Raji (cell line): ENCODE results near the gene PLA2G2E.

Experiments used
- POLR2A ChIP-seq: IDR thresholded peaks from 2 replicates; pipeline ENCODE4 v1.6.1; 2011; ENCODE audit warnings: low read depth, low read length, control low read depth; ENCODE audit not compliant: insufficient read depth

The PLA2G2E gene

DNA sequence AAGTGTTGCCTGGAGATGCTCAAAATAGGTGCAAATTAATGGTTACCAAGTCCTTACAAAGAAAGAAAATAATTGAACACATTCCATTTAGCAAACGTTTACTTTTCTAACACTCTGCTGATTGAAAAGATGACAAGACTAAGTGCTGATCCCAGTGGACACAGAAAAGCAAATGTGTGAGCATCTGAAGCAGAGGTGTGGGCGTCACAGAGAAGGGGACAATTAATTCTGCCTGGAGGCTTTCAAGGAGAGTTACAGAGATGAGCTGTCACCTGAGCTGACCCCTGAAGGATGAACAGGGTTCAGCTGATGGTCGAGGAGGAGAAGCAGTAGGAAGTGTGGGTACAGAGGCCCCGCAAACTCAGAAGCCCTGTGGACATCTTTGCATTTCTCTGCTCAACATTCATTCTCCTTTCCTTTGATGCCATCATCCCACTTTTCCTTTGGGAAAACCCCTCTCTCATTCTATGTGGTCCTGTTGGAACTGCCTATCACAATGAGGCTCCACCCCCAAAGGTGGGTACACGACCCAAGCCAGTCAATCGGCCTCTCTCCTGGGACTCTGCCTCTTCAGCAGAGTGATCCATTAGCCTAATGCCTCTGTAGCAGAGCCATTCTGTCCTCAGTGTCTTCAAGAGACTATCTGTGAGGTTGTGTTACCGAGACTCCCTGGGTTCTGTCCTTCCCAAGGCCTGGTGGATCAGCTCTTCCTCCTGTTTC, 17.2 kb upstream of the PLA2G2E start:
- no peak for TF ChIP-seq POLR2A

DNA sequence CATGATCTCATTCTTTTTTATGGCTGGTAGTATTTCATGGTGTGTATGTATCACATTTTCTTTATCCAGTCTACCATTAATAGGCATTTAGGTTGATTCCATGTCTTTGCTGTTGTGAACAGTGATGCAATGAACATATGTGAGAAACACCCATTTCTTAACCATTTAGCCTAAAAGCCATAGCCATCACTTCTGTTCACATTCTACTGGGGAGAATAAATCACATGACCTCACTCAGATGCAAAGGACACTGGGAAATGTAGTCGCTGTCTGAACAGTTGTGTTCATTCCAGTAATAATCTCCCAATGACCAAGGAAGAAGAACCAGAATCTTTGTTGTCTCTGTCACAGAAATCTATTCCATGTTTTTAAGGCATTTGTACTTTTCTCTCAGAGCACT, 15.1 kb upstream of the PLA2G2E start:
- no peak for TF ChIP-seq POLR2A

DNA sequence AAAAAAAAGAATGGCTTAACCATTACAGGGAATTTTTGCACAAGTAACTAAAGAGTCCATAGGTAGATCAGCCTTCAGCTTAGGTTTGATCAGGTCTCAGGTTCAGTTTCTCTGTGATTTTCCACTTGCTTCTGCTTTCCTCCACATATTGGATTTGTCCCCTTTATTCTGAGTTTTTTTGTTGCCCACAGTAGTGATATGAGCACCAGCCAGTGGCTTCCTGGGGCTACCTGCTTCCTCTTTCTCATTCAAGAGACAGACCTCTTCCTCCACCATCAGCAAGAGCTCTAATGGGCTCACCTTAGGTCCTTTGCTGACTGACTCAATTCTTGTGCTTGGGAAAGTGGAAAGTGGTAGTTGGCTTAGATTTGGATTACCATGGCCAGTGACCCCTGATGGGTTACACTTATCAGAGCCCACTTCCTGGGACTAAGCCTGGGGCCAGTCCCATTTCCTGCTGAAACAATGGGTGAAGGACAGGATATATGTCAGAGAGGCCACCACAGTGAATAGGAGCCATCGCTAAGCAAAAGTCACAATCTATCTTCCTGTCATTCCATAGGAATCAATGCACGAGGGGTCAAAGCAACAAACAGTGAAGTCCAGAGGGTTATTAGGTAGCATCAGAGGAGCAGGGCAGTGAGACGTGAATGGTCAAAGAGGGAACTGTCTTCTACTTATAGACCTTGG, 12.8 kb upstream of the PLA2G2E start:
- TF ChIP-seq POLR2A = no peak

DNA sequence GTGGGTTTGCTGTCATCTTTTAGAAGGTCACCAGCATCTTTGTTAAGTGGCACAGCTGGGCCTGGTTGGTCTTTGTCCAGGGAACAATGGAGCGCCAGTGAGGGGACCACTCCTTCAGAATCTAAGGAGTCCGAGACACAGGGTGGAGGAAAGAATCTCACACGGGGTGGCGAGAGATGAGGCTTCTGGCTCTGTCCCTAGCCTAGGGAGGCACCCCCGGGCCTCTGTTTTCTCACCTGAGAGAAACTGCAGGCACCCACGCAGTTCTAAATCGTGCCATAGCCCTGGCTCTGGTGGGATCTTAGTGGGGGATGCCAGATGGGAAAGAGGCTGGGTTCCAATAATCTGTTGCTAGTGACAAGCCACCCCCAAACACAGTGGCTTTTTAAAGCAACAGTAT, 10.9 kb upstream of the PLA2G2E start:
- no peak for TF ChIP-seq POLR2A

DNA sequence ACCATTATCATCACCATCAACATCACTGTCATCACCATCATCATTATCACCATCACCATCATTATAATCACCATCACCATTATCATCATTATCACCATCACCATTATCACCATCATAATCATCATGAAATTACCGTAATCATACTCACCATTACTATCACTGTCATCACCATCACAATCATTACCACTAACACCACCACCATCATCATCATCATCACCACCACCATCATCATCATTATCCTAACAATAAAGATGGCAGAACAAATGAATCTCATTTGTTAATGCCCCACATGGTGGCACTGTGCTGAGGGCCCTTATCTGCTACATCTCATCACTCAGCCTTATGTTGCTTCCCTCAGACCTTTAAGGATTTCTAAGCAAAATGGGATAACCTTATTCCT, 9.4 kb upstream of the PLA2G2E start:
- no peak for TF ChIP-seq POLR2A

DNA sequence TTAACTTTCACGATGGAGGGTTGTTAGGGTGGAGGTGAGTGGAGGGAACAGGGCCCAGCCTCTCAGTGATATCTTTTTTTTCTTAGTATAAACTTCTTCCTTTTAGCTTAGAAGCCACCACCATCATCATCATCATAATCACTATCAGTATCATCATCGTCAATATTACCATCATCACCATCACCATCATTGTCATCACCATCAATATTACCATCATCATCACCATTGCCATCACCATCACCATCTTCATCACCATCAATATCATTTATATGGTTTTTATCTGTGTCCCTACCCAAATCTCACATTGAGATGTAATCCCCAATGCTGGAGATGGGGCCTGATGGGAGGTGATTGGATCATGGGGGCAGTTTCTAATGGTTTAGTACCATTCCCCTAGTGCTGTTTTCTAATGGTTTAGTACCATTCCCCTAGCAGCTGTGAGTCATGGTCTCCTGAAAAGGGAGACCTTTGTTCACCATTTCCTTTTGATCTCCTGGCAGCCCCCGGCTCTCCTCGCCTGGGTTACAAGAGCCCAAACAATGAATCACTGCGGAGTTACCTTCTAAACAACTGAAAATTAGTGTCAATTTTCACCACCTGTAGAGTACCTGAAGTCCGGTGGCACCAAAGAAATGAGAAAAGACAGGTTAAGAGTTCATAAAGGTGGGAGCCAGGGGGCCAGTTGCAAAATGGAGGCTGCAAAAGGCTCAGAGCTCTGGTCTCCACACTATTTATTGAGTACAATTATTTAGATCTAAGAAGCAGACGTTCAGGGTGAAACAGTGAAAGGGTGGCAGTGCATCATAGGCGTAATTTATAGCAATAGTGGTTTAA, 3.1 kb upstream of the PLA2G2E start:
- no peak for TF ChIP-seq POLR2A

DNA sequence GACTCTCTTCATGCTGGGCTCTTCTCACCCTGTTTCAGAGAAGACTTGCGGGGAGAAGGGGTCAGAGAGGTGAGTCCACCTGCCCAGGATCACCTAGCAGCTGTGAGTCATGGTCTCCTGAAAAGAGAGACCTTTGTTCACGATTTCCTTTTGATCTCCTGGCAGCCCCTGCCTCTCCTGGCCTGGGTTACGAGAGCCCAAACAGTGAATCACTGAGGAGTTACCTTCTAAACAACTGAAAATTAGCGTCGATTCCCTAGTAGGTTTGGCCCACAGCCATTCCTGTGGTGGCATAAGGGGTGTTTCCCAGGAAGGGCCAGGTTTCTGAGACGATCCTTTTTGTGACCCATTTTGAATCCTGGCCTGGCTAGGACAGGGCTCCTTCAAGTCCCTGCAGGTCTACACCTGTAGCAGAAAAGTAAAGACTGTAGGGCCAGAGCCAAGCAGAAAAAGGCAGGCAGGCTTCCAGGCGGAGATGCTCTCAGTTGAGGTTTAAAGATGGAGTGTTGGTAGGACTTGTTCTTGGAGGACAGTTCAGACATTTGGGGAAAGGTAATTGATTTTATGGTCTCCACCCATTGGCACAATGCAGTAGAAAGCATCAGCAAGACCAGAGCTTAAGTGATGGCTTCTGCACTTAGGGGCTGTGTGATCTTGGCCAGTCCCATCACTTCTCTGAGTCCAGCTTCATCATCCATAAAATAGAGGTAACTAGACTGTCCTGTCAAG, 2.1 kb upstream of the PLA2G2E start:
- TF ChIP-seq POLR2A = no peak

DNA sequence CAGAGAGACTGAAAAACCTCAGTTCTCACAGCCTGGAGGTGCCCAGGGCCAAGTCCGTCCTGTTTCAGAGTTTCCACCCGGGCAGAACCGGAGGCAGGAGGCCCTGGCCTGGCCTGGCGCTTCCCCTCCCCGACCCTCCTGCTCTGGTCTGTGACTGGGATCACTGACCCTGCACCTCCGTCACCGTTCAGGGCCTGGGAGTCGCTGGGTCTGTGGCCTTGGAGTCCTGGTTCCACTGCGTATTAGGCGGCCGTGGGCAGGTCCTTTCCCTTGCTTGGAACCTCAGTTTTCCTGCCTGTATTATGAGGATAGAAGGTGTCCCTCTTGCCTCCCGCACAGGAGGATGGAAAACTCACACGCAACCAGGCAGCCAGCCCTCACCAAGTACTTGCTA, 533 bp upstream of the PLA2G2E start:
- no peak for TF ChIP-seq POLR2A

DNA sequence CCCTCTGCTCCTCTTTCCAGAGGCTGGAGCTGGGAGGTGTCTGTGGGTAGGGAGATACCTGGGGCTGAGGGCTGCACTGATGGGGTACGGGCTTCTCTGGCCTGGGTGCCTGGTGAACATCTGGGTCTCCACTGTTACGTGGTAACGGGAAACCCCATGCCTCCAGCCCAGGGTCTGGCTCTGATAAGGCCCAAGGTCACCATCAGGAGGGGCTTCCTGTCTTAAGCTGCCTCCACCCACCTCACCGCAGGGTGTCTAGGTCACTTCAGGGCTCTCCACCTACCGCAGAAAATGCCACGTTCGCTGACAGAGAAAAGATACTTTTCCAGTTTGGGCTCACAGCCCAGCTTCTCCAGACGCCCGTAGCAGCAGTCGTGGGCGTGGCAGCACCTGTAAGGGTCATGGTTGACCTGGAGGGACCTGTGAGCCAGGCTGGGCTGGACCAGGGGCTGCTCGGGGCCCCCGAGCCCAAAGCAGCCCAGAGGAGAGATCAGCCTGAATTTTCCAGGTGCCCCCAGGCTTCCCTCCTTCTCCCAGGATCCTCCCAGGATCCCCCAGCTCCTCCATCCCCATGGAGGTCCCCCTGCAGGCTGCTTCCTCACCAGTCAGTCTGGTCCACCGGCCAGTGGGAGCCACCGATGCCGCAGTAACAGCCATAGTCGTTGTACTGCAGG, 1.3 kb downstream of the PLA2G2E start:
- no peak for TF ChIP-seq POLR2A

DNA sequence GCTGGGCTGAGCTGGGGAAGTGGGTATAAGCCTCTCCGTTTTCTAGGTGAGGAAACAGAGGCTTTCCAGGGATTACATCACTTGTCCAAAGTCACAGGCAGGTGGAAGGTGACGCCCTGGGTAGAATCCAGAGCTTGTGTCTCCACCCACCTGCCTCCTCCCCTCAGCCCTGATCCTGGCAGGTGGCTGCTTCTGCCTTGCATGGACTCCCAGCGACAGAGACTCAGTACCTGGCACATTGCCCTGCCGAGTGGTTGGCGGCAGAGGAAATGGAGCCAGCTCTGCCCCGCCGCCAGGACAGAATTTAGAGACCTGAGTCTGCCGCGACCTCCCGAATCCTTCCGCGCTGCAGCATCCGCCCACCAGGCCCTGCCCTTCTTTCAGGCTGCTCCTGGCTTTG, 2.1 kb downstream of the PLA2G2E start:
- no peak for TF ChIP-seq POLR2A

DNA sequence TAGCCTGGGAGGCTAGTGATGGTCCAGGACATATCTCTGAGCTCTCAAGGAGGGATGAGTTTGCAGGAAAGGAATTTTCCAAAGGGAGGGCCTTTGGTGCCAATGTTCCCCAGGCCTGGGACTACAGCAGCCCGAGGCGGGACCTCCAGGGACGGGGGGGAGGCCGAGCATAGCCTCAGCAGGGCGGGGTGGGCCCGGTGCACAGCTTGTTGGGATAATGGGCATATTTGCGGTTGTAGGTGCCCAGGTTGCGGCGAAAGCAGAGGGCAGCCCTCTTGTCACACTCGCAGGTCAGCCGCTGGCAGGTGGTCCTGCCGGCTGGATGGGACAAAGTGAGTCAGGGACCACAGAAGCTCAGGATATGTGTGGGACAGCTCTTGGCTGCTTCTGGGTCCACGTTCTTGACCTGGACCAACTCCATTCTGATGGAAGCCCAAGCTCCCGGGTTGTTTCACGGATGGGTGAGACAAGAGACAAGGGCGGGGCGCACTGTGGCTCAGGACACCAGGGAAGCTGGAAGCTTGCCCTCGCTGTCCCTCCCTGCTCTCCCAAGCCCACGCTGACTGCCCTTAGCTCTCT, 3.2 kb downstream of the PLA2G2E start:
- no peak for TF ChIP-seq POLR2A

DNA sequence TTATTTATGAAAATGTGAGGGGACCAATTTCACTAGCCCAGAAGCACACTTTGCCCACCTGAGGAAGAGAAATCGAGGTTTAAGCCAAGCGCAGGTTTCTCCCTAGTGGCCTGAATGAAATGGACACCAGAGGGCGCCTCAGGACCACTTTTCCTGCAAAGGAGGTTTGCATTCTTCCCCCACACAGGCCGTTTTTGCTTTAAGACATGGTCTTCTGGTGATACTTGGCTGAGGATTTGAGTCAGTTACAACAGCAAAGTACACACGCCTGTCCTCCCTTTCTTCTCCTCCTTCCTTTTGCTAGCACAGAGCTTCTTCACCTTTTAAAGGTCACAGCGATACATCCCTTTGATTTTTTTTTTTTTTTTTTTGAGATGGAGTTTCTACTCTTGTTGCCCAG, 5.4 kb downstream of the PLA2G2E start:
- TF ChIP-seq POLR2A = no peak

DNA sequence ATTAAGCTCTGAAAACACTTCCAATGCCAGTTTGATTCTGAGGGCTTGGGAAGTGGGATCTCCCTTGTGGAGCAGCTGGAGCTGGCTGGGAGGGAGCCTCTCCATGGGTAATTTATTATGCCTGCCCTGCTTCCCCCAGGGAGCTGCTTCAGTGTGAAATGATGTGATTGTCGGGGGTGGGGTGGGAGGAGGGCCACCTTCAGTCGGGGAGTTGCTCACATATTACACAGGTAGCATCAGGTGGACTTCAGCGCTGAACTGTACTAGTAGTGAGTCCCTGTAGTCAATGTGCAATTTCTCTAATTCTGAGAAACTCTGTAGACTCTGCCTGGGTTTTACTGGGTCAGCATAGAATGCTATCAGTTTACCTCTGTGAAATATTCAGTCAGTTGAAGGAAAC, 12.8 kb downstream of the PLA2G2E start:
- no peak for TF ChIP-seq POLR2A

DNA sequence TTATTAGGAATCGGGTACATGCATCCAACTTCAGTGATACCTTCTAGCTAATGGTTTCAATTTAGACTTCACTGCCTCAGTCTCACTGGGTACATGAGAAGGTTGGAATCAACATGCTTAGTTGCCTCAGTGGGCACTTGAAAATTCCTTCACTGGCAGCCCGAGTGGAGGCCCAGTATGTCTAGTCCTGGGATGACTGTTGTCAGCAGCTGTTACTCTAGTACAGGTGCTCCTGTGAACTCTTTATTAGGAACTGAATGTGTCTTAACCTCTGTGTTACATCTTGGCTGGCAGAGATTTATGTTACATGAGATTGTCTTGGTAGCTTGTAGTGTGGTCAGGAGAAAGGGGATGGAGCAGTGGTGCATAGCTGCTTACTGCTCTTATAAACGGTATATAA, 13.4 kb downstream of the PLA2G2E start:
- no peak for TF ChIP-seq POLR2A

DNA sequence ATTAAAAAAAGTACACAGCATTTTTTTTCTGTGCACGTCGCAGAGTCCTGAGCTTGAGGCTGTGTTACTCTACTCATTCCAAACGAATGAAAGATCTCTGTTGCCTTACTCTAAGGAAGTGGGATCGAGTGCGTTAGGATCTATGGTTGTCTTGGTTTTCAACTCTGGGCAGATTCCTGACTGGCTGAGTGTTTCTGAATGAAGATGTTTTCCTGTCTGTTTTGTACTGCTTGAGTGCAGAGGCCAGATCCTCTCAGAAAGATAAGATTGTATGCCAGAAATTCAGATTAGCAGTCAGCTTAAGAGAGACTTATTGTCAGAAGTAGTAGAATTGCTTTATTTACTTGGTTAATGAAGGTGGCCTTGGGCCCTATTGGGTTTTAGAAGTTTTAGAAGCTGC, 14.0 kb downstream of the PLA2G2E start:
- no peak for TF ChIP-seq POLR2A

DNA sequence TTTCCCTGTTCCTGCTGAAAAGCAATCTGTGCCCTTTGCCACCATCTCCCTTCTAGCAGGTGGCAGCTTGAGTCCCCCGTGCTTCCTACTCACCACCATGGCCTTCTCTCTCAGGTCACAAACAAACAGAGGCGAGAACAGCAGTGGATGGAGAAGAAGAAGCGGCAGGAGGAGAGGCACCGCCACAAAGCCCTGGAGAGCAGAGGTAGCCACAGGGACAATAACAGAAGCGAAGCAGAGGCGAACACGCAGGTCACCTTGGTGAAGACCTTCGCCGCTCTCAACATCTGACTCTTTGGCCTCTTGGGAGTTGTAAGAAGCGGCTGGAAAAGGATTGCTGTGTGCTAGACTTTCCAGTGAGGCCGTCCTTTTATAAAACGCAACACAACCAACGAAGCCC, 16.0 kb downstream of the PLA2G2E start:
- no peak for TF ChIP-seq POLR2A
